Esophagus muscularis mucosa (tissue), 4 donors: ENCODE measurements around the gene AHR. TPM values are rescaled to one million over a fixed set of nuclear protein-coding genes. Genes with fewer than 3 reads are reported as not detected.
"Not testable (repeated sequence)": the region's sequence is repeated elsewhere in the genome, so short reads cannot be mapped to it uniquely, and the experiment has no call there.

ENCODE experiments used
- DNase-seq: peaks from one replicate; pipeline ENCODE4 v3.0.0-alpha.2; 2017; ENCODE audit errors: extremely low spot score
- H3K27ac ChIP-seq, 4 donors: fragments of 200-600 bp; sonication (generic); replicated peaks in 1 of 4; 1 replicate in 3 of 4; 2 replicates in 1 of 4; pipeline ENCODE4 v1.5.1; 2016 to 2019; ENCODE audit warnings: mild to moderate bottlenecking in 1 of 4
- H3K27me3 ChIP-seq, 4 donors: fragments of 200-600 bp; sonication (generic); one replicate each; pipeline versions ENCODE4 v1.5.1 to v1.6.0; 2016 to 2019
- H3K36me3 ChIP-seq, 4 donors: fragments of 200-600 bp; sonication (generic); one replicate each; pipeline ENCODE4 v1.5.1; 2016 to 2019
- H3K4me1 ChIP-seq, 4 donors: fragments of 200-600 bp; sonication (generic); one replicate each; pipeline ENCODE4 v1.5.1; 2016 to 2019
- H3K4me3 ChIP-seq, 4 donors: fragments of 200-600 bp; sonication (generic); 1 replicate in 2 of 4; 2 replicates in 2 of 4; pipeline ENCODE4 v1.5.1; 2016 to 2019; ENCODE audit warnings: mild to moderate bottlenecking in 4 of 4, moderate library complexity in 1 of 4
- H3K9me3 ChIP-seq, 4 donors: fragments of 200-600 bp; sonication (generic); 1 replicate in 3 of 4; 2 replicates in 1 of 4; pipeline ENCODE4 v1.5.1; 2016 to 2019
- CTCF ChIP-seq, 3 experiments: fragments of 200-600 bp in 2 of 3; fragments of 450-650 bp in 1 of 3; sonication (generic) in 2 of 3; IDR thresholded peaks; one replicate each; pipeline ENCODE4 v1.5.1; 2017 to 2019; ENCODE audit warnings: antibody characterized with exemption in 3 of 3, mild to moderate bottlenecking in 2 of 3, moderate library complexity in 1 of 3
- EP300 ChIP-seq: sonication (generic); formaldehyde crosslinking; IDR thresholded peaks from one replicate; pipeline ENCODE4 v1.6.1; 2017; ENCODE audit warnings: antibody characterized with exemption
- POLR2A ChIP-seq: fragments of 450-650 bp; IDR thresholded peaks from one replicate; pipeline ENCODE4 v1.6.1; 2017; ENCODE audit warnings: antibody characterized with exemption, moderate library complexity, mild to moderate bottlenecking, low read depth
- POLR2AphosphoS5 ChIP-seq, 2 donors: sonication (generic); formaldehyde crosslinking; IDR thresholded peaks; one replicate each; pipeline ENCODE4 v1.6.1; 2017; ENCODE audit warnings: antibody characterized with exemption in 2 of 2
- WGBS: methylation state at CpG from one replicate; pipeline ENCODE4 v1.1.5; 2018; 5-methylcytosine and 5-hydroxymethylcytosine counted together
- intact Hi-C: fragments of 100-400 bp; cut with DNase I; formaldehyde crosslinking; loops from one replicate; pipeline ENCODE4 v1.15.1; 2023
- small RNA-seq, 3 donors: library from RNA; depleted of rRNA; stranded (forward); fragments of <200 nt; gene quantifications; one replicate each; pipeline ENCODE3, GENCODE V24; 2016
- total RNA-seq, 4 donors: library from RNA; depleted of rRNA; stranded (reverse); fragments of >200 nt; gene quantifications; one replicate each; pipeline versions ENCODE4 v1.1.0 to v1.2.1, GENCODE V29; 2016

The AHR gene
- total RNA-seq, 4 donors from 2014 or later, result 67.3 to 111 (median 77.8) TPM

- H3K36me3 ChIP-seq, result no peaks in the 10 kb centered on the region
- no peak for DNase-seq
- 96% methylated on average over 1 of the region's 1 CpG for WGBS
- TF ChIP-seq POLR2AphosphoS5 (IDR thresholded peaks at IDR 0.05) (no peak), EP300 (no peak), POLR2A (no peak), CTCF (IDR thresholded peaks at IDR 0.05) (no peak)
- intact Hi-C loops, result no loop called here
- H3K27ac ChIP-seq, result no peak overlapping the region
- H3K4me1 ChIP-seq, result peaks cover 0 to 8% (median 8%) of the 10 kb centered on the region in 4 donors
- no peaks in the 10 kb centered on the region for H3K9me3 ChIP-seq
- no peaks in the 10 kb centered on the region for H3K27me3 ChIP-seq
- no peak overlapping the region for H3K4me3 ChIP-seq
These were observed 85.9 kb downstream of the AHR start for GRCh38 chr7:17384400-17384799.

GRCh38 chr7:17385612-17386011, 87.2 kb downstream of the AHR start:
- Histone ChIP-seq H3K27ac (no peak overlapping the region), H3K27me3 (no peaks in the 10 kb centered on the region), H3K4me1 (peaks cover 0 to 12% (median 8%) of the 10 kb centered on the region in 4 donors), H3K4me3 (no peak overlapping the region), H3K36me3 (no peaks in the 10 kb centered on the region), H3K9me3 (no peaks in the 10 kb centered on the region)
- DNase-seq, result no peak
- no peak for TF ChIP-seq POLR2AphosphoS5 (IDR thresholded peaks at IDR 0.05)
- intact Hi-C loops, result no loop called here

- Histone ChIP-seq H3K4me3 (no peak overlapping the region), H3K4me1 (peaks cover 0 to 6% (median 0%) of the 10 kb centered on the region in 4 donors), H3K27ac (no peak overlapping the region), H3K9me3 (no peaks in the 10 kb centered on the region), H3K27me3 (no peaks in the 10 kb centered on the region), H3K36me3 (no peaks in the 10 kb centered on the region)
- 57% methylated on average over 4 of the region's 4 CpGs for WGBS
- intact Hi-C loops, result no loop called here
- DNase-seq, result no peak
- TF ChIP-seq CTCF (IDR thresholded peaks at IDR 0.05), result no peak
- no peak for TF ChIP-seq POLR2A
- TF ChIP-seq EP300, result no peak
These were observed 91.9 kb downstream of the AHR start for GRCh38 chr7:17390392-17390791.

GRCh38 chr7:17391366-17391765, 92.9 kb downstream of the AHR start:
- Histone ChIP-seq H3K27me3 (no peaks in the 10 kb centered on the region), H3K27ac (no peak overlapping the region), H3K4me3 (no peak overlapping the region), H3K9me3 (no peaks in the 10 kb centered on the region), H3K36me3 (no peaks in the 10 kb centered on the region), H3K4me1 (peaks cover 0 to 6% (median 0%) of the 10 kb centered on the region in 4 donors)
- WGBS, result 89% methylated on average over 2 of the region's 2 CpGs
- TF ChIP-seq CTCF (IDR thresholded peaks at IDR 0.05), result no peak
- intact Hi-C loops, result no loop called here
- no peak for DNase-seq

GRCh38 chr7:17392846-17393245, 94.4 kb downstream of the AHR start:
- Histone ChIP-seq H3K4me3 (no peak overlapping the region), H3K4me1 (peaks cover 0 to 6% (median 0%) of the 10 kb centered on the region in 4 donors), H3K9me3 (no peaks in the 10 kb centered on the region), H3K36me3 (no peaks in the 10 kb centered on the region), H3K27ac (no peak overlapping the region), H3K27me3 (no peaks in the 10 kb centered on the region)
- 80% methylated on average over 1 of the region's 1 CpG for WGBS
- DNase-seq, result no peak
- TF ChIP-seq POLR2AphosphoS5 (IDR thresholded peaks at IDR 0.05), result no peak
- intact Hi-C loops, result no loop called here

GRCh38 chr7:17394563-17394962, 96.1 kb downstream of the AHR start:
- DNase-seq, H3K27me3 ChIP-seq, H3K4me1 ChIP-seq, H3K36me3 ChIP-seq, H3K9me3 ChIP-seq, H3K27ac ChIP-seq, H3K4me3 ChIP-seq, intact Hi-C loops: not testable (repeated sequence)
- WGBS, result 68% methylated on average over 4 of the region's 4 CpGs

Small RNA genes within 50 kb of the gene (small RNA-seq; reads per million reads assigned to genes)
- 0 reads per million in 3 donors for gene RF00092
